ENCODE results near the gene LHFPL3.

The LHFPL3 gene

GRCh38 chr7:104371980-104372357 is 43.6 kb downstream of the LHFPL3 start:
- no peak for DNase-seq

GRCh38 chr7:104382616-104383015 is 54.2 kb downstream of the LHFPL3 start:
- DNase-seq, result no peak

GRCh38 chr7:104386943-104387342 is 58.5 kb downstream of the LHFPL3 start:
- no peak for DNase-seq

- no peak for DNase-seq
Measured at GRCh38 chr7:104388222-104388621, 59.8 kb downstream of the LHFPL3 start.

GRCh38 chr7:104395162-104395561 is 66.8 kb downstream of the LHFPL3 start:
- no peak for DNase-seq

GRCh38 chr7:104397442-104397841 is 69.0 kb downstream of the LHFPL3 start:
- DNase-seq, result no peak

- no peak for DNase-seq
Measured at GRCh38 chr7:104408371-104408770, 80.0 kb downstream of the LHFPL3 start.

GRCh38 chr7:104410742-104411141 is 82.3 kb downstream of the LHFPL3 start:
- DNase-seq, result no peak

GRCh38 chr7:104412911-104413310 is 84.5 kb downstream of the LHFPL3 start:
- DNase-seq, result no peak

- no peak for DNase-seq
Measured at GRCh38 chr7:104414216-104414615, 85.8 kb downstream of the LHFPL3 start.

- no peak for DNase-seq
Measured at GRCh38 chr7:104415700-104416099, 87.3 kb downstream of the LHFPL3 start.

GRCh38 chr7:104416866-104417393 is 88.5 kb downstream of the LHFPL3 start:
- no peak for DNase-seq

- no peak for DNase-seq
Measured at GRCh38 chr7:104431930-104432329, 103.5 kb downstream of the LHFPL3 start.

- DNase-seq, result no peak
Measured at GRCh38 chr7:104434129-104434528, 105.7 kb downstream of the LHFPL3 start.

GRCh38 chr7:104442481-104442880 is 114.1 kb downstream of the LHFPL3 start:
- no peak for DNase-seq

- DNase-seq, result no peak
Measured at GRCh38 chr7:104444017-104444416, 115.6 kb downstream of the LHFPL3 start.

GRCh38 chr7:104445393-104445792 is 117.0 kb downstream of the LHFPL3 start:
- DNase-seq, result no peak

- no peak for DNase-seq
Measured at GRCh38 chr7:104450861-104451260, 122.5 kb downstream of the LHFPL3 start.

- no peak for DNase-seq
Measured at GRCh38 chr7:104453190-104453589, 124.8 kb downstream of the LHFPL3 start.

- DNase-seq, result no peak
Measured at GRCh38 chr7:104458875-104459274, 130.5 kb downstream of the LHFPL3 start.

GRCh38 chr7:104469166-104469820 is 140.9 kb downstream of the LHFPL3 start:
- DNase-seq, result no peak

- no peak for DNase-seq
Measured at GRCh38 chr7:104480529-104480928, 152.1 kb downstream of the LHFPL3 start.

- DNase-seq, result peak; percentile 77
Measured at GRCh38 chr7:104482362-104483037, 154.1 kb downstream of the LHFPL3 start.

- no peak for DNase-seq
Measured at GRCh38 chr7:104486931-104487330, 158.5 kb downstream of the LHFPL3 start.

- no peak for DNase-seq
Measured at GRCh38 chr7:104487642-104488041, 159.2 kb downstream of the LHFPL3 start.
